Testis (tissue), 2 donors: ENCODE data around the gene FAM219B.

Experiments
- CTCF ChIP-seq, 3 experiments: fragments of 450-650 bp in 2 of 3; fragments of 200-600 bp in 1 of 3; sonication (generic) in 1 of 3; IDR thresholded peaks; one replicate each; pipeline ENCODE4 v1.5.1; 2016 to 2019; ENCODE audit warnings: antibody characterized with exemption in 3 of 3, mild to moderate bottlenecking in 2 of 3, moderate library complexity in 1 of 3
- POLR2A ChIP-seq: fragments of 450-650 bp; IDR thresholded peaks from one replicate; pipeline ENCODE4 v1.6.1; 2017; ENCODE audit warnings: antibody characterized with exemption, mild to moderate bottlenecking, moderate library complexity

DNA sequence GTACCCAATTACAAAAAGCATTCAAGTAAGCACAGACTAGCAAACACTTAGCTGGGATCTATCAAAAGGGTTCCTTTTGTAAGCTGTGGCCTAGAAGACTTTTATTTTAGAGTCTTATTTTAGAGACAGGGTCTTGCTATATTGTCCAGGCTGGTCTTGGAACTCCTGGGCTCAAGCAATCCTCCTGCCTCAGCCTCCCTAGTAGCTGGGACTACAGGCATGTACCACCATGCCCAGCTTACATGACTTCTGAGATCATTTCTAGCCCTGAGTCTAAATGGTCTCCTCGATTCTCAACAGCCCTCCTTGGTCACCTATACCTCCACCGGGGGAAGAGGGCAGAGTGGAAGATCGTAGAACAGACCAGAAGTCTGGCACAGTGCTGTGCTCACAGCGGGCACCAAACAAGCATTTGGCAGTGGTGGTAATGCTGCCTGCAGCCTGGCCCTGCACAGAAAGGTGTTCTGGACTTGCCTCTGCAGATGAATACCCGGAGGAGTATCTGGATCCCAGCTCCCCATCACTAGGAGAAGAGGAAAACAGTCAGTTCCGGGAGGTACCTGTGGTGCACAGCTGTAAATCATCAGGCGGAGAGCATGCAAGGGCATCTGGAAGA, 2.4 kb downstream of the FAM219B start:
- TF ChIP-seq POLR2A (no peak), CTCF (IDR thresholded peaks at IDR 0.05) (no peak)
